Osteocyte (in vitro differentiated cells): Measurements from ENCODE around the gene GPR27. TPM values are rescaled to one million over a fixed set of nuclear protein-coding genes. Genes with fewer than 3 reads are reported as not detected.

Experiments used
- DNase-seq: peaks from one replicate; pipeline ENCODE4 v3.0.0; 2021; ENCODE audit warnings: mixed read lengths; ENCODE audit not compliant: unreplicated experiment; ENCODE audit errors: extremely low spot score
- H3K27ac Mint-ChIP-seq: one replicate; pipeline ENCODE4 v1.8.0; 2021; ENCODE audit warnings: mild to moderate bottlenecking, mixed read lengths; ENCODE audit not compliant: unreplicated experiment
- H3K27me3 Mint-ChIP-seq: one replicate; pipeline ENCODE4 v1.8.0; 2021; ENCODE audit warnings: mixed read lengths; ENCODE audit not compliant: unreplicated experiment
- H3K36me3 Mint-ChIP-seq: one replicate; pipeline ENCODE4 v1.8.0; 2021; ENCODE audit warnings: mixed read lengths; ENCODE audit not compliant: unreplicated experiment
- H3K4me1 Mint-ChIP-seq: one replicate; pipeline ENCODE4 v1.8.0; 2021; ENCODE audit warnings: mixed read lengths; ENCODE audit not compliant: unreplicated experiment
- H3K4me3 Mint-ChIP-seq: one replicate; pipeline ENCODE4 v1.8.0; 2021; ENCODE audit warnings: mild to moderate bottlenecking, moderate library complexity, mixed read lengths; ENCODE audit not compliant: unreplicated experiment
- H3K9me3 Mint-ChIP-seq: one replicate; pipeline ENCODE4 v1.8.0; 2021; ENCODE audit warnings: mixed read lengths; ENCODE audit not compliant: unreplicated experiment
- total RNA-seq: library from RNA; stranded (reverse); gene quantifications from 2 replicates; pipeline ENCODE4 v1.2.1, GENCODE V29; 2021
- TF ChIP-seq, protein P1 (sequence below): fragments of 200-600 bp; sonication (generic); IDR thresholded peaks from 2 replicates; pipeline ENCODE4 v1.5.0; 2021; ENCODE audit warnings: antibody characterized with exemption, mild to moderate bottlenecking, moderate library complexity

The GPR27 gene
- total RNA-seq, 1 donor from 2014 or later = 0.94 TPM

DNA sequence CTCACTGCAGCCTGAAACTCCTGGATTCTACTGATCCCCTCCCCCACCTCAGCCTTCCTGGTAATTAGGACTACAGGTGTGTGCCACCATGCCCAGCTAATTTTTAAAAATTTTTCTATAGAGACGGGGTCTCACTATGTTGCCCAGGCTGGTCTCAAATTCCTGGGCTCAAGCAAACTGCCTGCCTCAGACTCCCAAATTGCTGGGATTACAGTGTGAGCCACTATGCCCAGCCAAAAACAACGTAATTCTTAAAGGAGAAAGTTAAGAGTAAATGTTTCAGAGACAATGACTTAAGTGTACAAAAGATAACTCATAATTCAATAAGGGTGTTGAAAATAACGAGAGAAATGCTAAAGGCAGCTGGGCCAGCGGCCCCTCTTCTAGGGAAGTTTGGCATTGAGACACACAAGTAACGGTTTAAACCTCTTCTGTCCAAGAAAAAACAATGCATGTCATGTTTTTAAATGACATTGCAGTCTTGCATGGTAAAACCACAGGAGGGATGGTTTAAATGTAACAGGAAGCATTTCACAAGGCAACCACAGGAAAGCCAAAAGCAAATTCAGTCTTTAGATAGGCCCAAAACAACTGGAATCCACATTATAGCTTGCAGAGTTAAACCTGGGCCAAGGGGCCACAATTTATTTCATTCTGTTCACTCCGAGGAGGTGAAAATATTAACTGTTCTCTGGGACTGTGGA lies 26.2 kb downstream of the GPR27 start:
- H3K4me1 Mint-ChIP-seq = peaks cover 5% of the 10 kb centered on the region
- no peaks in the 10 kb centered on the region for H3K9me3 Mint-ChIP-seq
- H3K27ac Mint-ChIP-seq = no peak overlapping the region
- peaks cover 2% of the 10 kb centered on the region for H3K36me3 Mint-ChIP-seq
- peaks cover 83% of the 10 kb centered on the region for H3K27me3 Mint-ChIP-seq
- no peak for DNase-seq
- TF ChIP-seq, protein P1, sequence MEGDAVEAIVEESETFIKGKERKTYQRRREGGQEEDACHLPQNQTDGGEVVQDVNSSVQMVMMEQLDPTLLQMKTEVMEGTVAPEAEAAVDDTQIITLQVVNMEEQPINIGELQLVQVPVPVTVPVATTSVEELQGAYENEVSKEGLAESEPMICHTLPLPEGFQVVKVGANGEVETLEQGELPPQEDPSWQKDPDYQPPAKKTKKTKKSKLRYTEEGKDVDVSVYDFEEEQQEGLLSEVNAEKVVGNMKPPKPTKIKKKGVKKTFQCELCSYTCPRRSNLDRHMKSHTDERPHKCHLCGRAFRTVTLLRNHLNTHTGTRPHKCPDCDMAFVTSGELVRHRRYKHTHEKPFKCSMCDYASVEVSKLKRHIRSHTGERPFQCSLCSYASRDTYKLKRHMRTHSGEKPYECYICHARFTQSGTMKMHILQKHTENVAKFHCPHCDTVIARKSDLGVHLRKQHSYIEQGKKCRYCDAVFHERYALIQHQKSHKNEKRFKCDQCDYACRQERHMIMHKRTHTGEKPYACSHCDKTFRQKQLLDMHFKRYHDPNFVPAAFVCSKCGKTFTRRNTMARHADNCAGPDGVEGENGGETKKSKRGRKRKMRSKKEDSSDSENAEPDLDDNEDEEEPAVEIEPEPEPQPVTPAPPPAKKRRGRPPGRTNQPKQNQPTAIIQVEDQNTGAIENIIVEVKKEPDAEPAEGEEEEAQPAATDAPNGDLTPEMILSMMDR = no peak
- H3K4me3 Mint-ChIP-seq = no peak overlapping the region

DNA sequence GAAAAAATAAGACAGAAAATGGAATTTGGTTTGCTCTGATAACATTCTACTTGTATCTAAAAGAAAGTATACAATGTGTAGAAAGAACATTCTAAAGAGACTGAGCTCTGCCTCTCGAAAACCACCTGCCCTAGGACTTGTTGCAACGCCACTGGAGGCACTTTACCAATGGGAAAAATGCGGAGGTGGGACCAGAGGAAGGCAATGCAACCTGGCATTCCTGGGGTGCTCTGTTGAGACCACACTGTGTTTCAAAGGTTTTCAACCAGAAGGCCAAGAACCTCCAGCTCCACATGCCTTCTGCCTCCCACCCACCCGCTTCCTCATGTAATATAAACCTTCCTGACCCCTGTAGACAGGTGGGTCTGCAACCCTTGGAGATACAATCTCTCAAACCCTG lies 26.8 kb downstream of the GPR27 start:
- H3K27me3 Mint-ChIP-seq = peaks cover 80% of the 10 kb centered on the region

DNA sequence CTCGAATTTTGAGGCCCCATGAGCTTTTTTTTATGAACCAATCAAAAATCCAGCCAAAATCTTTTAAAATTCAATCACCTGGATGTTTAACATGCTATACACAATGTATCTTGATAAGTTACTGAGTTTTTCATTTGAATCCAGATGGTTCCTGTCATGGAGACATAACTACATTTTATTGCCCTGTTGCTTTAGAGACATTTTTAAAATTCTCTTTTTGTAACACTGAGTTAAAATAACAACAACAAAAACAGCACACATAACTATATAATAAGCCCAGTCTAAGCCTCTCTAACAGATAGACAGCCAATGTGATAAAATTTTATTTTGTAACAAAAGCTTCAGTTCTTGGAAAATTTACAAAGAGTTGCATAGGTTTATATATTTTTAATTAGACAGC lies 29.5 kb downstream of the GPR27 start:
- H3K9me3 Mint-ChIP-seq = no peaks in the 10 kb centered on the region
- TF ChIP-seq, protein P1 = no peak
- H3K4me3 Mint-ChIP-seq = no peak overlapping the region
- H3K27me3 Mint-ChIP-seq = peaks cover 89% of the 10 kb centered on the region
- H3K4me1 Mint-ChIP-seq = peaks cover 11% of the 10 kb centered on the region
- no peak overlapping the region for H3K27ac Mint-ChIP-seq
- H3K36me3 Mint-ChIP-seq = peaks cover 2% of the 10 kb centered on the region
- no peak for DNase-seq

More for the DNA sequence above, 26.8 kb downstream of the GPR27 start:
- DNase-seq = no peak
- peaks cover 7% of the 10 kb centered on the region for H3K4me1 Mint-ChIP-seq
- TF ChIP-seq, protein P1 = no peak
- no peaks in the 10 kb centered on the region for H3K9me3 Mint-ChIP-seq
- peaks cover 2% of the 10 kb centered on the region for H3K36me3 Mint-ChIP-seq
- no peak overlapping the region for H3K27ac Mint-ChIP-seq
- H3K4me3 Mint-ChIP-seq = no peak overlapping the region

DNA sequence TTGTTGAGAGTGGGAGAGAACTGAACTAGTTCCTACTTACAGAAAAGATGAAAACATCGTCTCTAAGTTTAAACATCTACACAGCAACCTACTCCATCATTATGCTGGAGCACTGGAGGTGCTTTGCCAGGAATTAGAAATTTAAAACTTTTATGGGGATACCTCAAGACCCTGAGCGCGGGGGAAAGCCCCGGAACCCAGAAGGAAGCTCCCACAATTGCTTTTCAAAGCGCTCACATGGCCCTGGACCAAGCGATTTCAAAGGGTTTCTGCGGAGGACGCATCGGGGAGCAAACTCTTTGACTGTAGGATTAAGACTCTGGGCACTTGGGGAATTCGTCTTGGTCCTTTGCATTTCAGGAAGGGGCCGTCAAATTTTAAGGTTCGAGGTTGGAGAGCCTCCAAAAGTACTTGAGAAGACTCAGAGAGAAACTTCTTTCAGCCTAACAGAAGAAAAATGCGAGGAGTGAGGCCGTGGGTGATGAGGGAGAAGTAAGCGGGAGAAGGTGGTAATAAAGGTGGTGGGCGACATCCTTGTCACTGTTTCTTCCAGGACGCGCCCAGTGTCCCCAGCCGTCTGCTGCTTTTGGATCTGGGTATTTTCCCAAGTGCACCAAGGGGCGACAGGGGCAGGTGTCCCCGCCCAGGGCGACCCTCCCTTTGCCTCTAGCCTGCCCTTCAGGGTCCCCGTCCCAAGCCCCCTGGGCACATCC lies 30.7 kb downstream of the GPR27 start:
- H3K4me1 Mint-ChIP-seq = peaks cover 11% of the 10 kb centered on the region
- H3K27ac Mint-ChIP-seq = no peak overlapping the region
- peaks cover 2% of the 10 kb centered on the region for H3K36me3 Mint-ChIP-seq
- no peaks in the 10 kb centered on the region for H3K9me3 Mint-ChIP-seq
- H3K27me3 Mint-ChIP-seq = peaks cover 82% of the 10 kb centered on the region
- DNase-seq = no peak
- peak overlapping the region; percentile 61 for H3K4me3 Mint-ChIP-seq
- TF ChIP-seq, protein P1 = no peak

DNA sequence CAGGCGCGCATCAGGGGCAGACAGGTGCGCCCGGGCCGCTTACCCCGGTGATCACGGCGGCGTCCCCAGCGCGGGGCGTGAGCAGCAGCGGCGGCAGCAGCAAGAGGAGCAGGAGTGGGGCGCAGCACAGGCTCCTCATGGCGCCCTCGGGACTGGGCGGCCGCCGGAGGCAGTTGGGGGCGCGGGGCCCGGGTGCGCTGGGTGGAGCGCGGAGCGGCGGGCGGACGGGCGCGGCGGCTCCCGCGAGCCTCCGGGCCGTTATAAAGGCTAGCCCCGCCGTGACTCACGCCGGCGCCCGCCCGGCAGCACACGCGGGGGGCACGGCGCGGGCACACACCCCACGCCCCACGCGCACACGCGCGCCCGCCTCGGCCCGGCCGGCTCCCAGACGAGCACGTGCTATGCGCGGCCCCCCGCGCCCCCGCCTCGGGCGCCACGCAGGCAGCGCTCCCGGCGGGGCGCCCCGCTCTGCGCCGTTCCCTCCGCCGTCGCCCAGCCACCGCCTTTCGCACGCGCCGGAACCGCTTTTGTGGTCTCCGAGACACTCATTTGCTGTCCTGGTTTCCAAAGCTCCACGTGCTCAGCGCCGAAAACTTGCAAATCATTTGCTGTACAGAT lies 31.4 kb downstream of the GPR27 start, which contains the start of gene PROK2:
PROK2 (minus strand) TSS at position 235 of the 618 bp plus-strand sequence; CDS start at position 139, 96 bp downstream.
- peaks cover 2% of the 10 kb centered on the region for H3K36me3 Mint-ChIP-seq
- DNase-seq = no peak
- peaks cover 75% of the 10 kb centered on the region for H3K27me3 Mint-ChIP-seq
- TF ChIP-seq, protein P1 = no peak
- H3K4me1 Mint-ChIP-seq = peaks cover 11% of the 10 kb centered on the region
- no peak within 1 kb of the TSS for H3K27ac Mint-ChIP-seq
- no peaks in the 10 kb centered on the region for H3K9me3 Mint-ChIP-seq
- H3K4me3 Mint-ChIP-seq = peak within 1 kb of the TSS; percentile 66
